Mesenteric fat pad (tissue), 1 donor: ENCODE results near the gene SMNDC1. TPM values are rescaled to one million over a fixed set of nuclear protein-coding genes. Genes with fewer than 3 reads are reported as not detected.
"Not testable (repeated sequence)": the region's sequence is repeated elsewhere in the genome, so short reads cannot be mapped to it uniquely, and the experiment has no call there.

Source experiments
- DNase-seq: peaks from one replicate; pipeline ENCODE4 v3.0.0-alpha.2; 2020; ENCODE audit warnings: low spot score
- total RNA-seq: library from RNA; stranded (reverse); fragmentation: NEBNext Ultra II Directional; extraction: Animal tissue kit (Norgen Biotek cat#: 25700); gene quantifications from one replicate; pipeline ENCODE4 v1.2.1, GENCODE V29; 2021
- donor health status: DM: yes; HTN: yes; CAD: no.

The SMNDC1 gene
- total RNA-seq, 1 donor from 2014 or later = 26.1 TPM

DNA sequence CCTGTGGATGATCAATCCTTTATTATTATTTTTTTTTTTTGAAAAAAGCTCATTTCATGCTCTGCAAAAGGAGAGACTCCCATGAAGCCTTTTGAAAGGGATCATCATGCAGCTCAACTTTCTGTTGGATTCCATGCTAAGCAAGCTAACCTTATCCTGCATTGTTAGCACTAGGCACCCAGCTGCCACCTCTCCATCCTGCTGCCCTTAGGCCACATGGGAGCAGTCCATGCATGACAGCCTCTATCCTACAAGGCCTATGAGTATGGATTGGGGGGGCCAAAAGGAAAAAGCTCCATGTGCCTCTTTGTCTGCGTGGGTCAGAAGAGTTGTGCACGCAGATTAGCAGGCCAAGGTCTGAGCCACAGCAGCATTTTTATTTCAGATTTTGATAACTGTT lies 19.2 kb downstream of the SMNDC1 start:
- no peak for DNase-seq

DNA sequence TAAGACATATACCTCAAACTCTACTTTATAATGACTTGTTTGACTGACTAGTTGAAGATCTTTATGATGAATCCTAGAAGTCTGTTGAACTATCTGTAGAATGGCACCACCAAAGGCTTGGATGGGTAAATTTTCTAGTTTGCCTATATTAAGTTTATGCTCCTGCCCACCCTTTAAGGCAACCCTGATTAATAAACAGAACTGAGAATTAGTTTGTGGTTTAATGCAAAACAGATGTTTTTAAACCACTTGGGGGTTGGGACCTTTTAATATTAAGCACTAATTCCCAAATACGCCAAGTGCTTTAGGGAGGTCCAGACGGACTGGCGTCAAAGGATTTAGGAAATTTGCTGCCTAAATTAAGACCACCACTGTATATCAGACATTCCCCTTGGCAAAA lies 20.5 kb downstream of the SMNDC1 start:
- no peak for DNase-seq

DNA sequence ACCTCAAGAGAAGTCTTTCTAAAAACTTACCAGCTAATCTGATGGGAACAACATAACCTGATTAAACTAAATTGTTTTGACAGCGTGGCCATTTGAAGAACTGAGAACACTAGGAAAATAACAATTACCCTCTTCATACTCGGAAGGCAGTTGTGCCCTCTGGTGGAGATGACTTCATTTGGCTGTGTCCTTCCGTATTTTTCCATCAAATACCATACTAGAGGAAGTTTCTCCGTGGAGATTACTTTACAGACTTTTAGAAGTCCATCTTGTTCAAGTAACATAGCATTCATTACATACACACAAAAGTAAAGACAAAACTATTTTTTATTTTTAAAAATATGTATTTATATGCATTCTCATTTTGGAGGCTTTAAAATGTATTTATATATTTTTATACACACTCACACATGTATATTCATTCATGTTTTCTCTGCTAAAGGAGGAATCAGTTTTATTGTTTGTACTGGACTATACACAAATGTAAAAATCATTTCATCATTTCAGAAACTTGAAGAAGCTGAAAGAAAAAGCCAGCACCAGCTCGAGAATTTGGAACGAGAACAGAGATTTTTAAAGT lies 25.2 kb downstream of the SMNDC1 start:
- no peak for DNase-seq

DNA sequence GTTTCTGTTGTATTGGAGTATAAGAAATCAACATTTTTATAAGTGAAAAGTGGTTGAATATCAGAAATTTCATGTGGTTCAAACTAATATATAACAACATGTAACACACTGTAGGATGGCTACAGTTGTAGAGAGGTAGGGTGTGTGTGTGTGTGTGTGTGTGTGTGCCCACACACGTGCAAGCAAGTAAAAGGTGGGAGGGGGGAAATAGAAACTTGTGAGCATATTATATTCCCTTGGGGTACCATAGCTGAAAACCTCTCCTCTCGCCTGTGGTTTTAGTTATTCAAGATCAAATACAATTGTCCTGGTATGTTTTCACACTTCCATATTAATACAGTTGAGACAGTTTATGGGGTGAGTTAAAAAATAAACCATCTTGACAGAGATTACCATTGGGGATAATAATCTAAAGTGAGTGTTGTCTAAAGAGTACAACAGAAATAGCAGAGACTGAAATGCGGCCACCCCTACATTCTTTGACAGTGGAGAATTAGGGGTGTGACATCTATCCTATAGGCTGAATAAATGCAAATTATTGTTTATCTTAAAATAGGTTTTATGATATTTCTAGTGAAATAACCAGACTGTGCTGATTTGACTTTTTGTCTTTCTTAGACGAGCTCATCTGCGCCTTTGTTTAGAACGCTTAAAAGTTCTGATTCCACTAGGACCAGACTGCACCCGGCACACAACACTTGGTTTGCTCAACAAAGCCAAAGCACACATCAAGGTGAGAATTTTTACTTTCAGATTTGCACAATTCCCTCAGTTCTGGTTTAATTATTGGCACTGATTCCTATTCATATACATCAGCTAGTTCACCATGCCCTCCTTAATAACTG lies 25.9 kb downstream of the SMNDC1 start:
- DNase-seq = no peak

DNA sequence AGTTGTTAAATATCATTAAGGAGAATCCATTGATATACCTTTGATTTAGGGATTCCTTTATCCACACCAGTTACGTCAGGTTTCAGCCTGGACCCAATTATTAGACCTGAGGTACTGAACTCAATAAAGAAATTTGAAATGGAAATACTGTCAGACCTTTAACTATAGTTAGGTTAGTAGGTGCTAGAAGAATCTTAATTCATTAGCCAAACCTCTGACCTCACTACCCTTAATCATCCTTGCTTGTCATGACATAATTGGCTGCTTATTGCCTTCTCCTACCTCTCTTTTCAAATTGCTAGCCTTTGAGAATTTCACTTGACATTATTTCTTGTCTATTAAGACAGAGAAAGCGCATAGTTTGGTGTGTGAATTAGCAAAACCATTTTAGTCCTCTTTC lies 27.1 kb downstream of the SMNDC1 start:
- DNase-seq = no peak

DNA sequence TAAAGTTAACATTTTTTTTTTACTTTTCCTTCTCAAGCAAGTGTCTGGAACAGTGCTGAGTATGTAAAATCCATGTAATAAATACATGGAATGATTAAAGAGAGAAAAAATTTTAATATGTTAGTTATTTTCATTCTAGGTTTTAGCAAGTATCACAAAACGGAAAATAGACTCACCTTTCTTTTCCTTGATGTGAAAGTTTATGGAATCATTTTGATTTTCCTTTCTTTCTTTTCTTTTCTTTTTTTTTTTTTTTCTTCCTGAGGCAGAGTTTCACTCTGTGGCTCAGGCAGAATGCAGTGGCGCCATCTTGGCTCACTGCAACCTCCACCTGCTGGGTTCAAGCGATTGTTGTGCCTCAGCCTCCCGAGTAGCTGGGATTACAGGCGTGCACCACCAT lies 28.1 kb downstream of the SMNDC1 start:
- DNase-seq = no peak

DNA sequence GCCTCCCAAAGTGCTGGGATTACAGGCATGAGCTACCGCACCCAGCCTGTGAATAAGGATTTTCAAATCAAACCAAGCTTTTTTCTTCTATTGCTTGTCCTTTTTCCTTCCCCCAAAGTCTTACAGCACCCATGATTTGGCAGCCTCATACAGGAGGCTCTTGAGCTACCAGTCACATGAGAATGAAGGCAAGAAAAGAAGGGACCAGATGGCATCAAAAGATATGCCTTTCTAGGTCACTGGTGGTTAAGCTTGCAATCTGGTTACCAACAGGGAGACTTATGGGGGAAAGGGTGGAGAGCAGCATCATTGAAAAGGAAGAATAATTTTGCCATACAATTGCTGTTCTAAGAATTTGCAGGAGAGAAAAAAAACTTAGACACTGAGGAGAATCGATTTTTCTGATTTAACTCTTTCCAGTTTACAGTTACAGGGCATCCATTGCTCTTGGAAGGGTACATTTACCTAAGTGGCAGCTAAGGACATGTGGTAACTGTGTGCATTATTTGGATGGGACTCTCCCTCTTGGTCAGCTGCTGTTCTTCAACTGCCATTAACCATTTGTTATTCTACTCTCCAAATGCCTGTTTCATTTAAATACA lies 29.5 kb downstream of the SMNDC1 start:
- no peak for DNase-seq

DNA sequence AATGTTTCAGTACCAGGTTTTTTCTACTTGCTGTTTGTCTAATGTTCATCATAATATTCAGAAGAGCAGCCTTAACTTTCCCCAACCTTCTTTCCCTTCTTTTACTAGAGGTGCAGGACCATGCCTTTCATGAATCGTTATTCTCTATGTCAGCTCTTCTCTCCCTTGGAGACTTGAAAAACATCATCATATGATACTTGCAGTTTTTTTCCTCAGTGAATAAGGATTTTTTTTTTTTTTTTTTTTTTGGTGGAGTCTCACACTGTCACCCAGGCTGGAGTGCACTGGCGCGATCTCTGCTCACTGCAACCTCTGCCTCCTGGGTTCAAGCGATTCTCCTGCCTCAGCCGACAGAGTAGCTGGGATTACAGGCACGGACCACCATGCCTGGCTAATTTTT lies 30.1 kb downstream of the SMNDC1 start:
- no peak for DNase-seq

DNA sequence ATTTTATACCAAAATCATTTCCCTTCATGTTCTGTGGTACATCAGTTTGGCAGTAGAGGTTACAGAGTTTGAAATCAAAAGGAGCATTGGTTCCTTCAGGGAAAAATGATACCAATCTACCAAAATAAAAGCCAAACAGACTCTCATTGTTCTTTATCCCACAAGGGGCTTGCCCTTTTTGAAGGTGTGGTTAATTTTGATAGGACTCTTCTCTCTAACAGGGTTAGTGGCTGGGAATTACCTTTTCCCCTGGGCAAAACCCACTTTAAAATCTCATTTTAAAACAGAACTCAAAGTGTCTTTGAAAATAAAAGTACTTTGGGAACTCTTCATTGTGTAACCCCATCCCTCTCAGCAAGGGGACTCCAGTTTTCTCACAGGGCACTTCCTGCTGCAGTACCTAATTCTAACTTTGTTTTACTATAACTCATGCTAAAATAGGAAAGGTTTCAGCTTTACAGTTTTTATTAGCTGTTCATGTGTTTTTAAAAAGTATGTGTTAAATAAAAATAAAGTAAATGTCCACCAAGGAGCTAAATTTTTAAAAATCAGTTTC lies 30.6 kb downstream of the SMNDC1 start:
- DNase-seq = no peak

DNA sequence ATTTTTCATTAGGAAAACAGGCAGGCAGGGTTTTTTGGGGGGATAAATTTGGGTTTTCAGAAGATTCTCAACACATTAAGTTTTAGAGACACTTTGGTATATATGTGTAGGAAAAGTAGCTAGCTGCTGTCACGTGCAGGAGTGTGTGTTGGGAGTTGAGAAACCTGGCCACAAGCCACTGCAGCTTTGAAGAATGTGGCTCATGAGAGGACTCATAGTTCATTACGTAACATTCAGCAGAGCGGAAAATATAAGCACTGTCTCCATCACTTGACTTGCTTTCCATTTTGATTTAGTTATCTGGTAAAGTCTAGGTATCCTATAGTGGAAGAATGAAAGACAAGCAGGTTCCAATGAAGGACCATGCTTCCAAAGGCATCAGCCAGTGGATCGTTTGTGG lies 31.2 kb downstream of the SMNDC1 start:
- DNase-seq = no peak

DNA sequence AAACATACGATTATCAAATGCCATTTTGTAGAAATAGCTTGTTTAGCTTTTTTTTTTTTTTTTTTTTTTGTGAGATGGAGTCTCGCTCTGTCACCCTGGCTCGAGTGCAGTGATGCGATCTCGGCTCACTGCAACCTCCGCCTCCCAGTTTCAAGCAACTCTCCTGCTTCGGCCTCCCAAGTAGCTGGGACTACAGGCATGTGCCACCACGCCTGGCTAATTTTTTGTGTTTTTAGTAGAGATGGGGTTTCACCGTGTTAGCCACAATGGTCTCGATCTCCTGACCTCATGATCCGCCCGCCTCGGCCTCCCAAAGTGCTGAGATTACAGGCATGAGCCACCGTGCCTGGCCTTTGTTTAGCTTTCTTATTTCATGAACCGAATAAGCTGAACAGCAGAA lies 31.7 kb downstream of the SMNDC1 start:
- DNase-seq = not testable (repeated sequence)

DNA sequence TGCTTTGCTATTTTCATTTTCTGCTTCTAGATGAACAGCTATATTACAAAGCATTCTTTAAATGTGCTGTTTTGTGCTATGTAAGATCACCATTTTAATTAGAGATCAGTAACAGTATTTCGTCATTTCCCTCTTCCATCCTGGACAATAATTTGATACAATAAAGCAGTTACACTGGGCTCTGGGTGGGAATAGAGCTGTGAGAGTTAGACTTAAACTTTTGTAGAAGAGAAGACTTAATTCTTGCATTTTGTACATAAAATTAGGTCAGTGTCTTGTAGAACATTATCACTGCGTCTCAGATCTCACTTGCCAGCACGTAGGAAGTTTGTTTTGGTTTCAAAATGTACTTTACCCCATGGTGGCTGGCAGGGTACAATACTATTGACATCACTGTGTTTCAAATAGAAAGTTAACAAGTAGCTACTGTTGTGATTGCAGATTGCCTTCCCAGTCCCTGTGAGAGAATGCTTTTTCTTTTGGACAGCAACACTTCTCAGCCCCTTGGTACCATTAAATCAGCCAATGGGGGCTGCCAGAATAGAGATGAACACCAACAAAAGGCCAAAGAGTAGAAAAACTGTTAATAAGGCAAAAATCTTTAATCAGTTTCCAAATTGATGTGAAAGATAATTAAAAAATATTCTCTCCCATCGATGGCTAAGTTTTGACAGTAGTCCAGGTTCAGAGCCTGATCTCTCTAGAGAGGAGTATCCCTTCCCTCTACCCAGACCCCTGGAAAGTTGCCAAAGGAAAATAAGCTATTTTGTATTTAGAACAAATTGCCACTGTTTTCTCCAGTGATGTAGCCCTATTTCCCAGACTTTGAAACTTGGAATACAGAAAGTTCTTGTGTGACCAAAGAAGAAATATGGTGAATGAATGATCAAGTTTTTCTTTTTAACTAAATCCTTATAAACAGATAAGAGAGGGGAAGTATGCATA lies 35.1 kb downstream of the SMNDC1 start:
- no peak for DNase-seq

DNA sequence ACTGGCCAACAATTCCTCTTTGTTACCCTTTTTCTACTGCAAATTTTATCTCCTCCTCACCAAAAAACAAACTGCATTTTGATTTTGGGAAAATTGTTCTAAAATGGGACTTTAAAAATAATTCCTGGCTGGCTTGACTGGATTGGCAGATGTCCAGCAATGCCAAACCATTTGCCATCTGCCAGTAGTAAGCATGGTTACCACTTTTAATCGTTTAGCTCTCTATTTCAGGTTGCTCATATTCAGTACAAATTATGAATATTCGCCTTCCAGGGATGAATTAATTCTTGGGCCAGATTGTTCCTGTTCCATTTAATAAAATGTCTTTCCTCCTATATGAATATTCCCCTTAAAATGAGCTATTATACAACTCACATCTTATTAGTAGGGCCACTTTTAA lies 35.7 kb downstream of the SMNDC1 start:
- no peak for DNase-seq

DNA sequence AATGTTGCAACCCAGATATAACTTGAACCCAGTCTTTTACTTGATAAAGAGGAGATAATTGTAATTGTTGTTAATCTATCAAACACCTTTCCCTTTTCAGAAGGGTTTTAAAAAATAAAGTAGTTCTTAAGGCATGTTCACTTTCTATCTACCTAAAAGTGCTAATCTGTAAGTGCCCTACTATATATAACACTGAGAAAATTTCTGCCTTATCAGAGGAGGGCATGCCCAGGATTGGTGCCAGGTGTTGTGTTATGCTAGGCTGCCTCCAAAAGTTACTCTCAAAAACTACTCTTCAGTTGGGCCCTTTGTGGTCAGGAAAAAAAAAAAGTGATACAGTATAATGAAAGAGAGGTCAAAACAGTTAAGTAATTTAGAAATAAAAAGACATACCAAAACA lies 36.3 kb downstream of the SMNDC1 start:
- no peak for DNase-seq

DNA sequence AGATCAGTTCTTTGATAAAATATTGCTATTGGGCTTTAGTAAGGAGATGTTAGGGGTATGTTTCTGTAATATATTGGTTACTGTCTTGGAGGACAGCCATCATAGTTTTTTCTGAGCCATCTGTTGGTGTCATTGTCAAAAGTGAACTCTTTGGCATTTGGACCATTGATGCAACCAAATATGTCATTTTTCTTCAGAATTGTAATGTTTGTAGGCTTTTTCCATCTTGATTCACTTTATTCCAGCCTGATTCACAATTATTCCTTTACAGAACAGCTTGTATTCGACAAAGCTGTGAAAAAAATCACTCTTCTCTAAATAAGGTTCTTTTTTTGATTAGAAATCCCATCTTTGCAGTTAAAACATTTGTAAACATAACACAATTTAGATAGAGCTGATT lies 37.4 kb downstream of the SMNDC1 start:
- no peak for DNase-seq

DNA sequence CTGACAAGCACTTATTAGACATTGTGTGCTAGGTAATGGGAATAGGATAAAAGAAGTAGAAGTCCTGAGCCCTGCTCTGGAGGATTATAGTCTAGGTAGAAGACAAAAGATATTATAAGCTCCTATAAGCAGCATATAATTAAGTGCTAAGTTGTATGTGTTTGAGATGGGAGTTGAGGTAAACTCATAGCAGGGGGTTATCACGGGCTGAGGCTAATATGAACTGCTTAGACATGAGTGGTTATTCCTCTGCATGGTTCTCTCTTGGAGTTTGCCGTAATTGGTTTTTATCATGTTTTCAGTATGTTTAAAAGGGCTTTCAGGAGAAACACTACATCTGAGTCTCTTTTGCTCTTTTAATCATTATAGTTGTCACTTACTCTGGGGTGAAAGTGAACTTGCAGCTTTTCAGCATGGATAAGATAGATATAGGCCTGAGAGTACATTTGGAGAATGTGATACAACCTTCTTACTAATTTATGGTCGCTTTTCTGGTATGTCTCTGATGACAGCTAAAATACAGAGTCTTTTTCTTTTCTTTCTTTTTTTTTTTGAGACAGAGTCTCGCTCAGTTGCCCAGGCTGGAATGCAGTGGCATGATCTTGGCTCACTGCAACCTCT lies 39.0 kb downstream of the SMNDC1 start:
- DNase-seq = no peak

DNA sequence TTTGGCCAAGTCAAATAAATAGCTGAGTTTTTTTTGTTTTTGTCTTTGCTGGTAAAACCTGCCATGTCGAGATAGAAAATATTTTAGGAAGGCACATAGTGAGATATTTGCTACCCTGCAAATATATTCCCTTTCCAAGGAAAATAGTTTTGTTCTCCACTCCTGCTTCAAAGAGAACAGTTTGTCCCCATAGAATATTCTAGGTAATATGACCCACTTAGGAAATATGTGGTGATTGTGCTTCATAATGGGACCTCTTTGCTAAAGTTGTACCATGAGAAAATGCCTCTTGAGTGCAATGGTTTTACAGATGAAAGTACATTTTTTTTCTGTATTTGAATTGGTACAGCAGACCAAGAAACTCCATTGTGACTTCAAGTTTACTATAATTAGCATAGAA lies 41.6 kb downstream of the SMNDC1 start:
- no peak for DNase-seq

DNA sequence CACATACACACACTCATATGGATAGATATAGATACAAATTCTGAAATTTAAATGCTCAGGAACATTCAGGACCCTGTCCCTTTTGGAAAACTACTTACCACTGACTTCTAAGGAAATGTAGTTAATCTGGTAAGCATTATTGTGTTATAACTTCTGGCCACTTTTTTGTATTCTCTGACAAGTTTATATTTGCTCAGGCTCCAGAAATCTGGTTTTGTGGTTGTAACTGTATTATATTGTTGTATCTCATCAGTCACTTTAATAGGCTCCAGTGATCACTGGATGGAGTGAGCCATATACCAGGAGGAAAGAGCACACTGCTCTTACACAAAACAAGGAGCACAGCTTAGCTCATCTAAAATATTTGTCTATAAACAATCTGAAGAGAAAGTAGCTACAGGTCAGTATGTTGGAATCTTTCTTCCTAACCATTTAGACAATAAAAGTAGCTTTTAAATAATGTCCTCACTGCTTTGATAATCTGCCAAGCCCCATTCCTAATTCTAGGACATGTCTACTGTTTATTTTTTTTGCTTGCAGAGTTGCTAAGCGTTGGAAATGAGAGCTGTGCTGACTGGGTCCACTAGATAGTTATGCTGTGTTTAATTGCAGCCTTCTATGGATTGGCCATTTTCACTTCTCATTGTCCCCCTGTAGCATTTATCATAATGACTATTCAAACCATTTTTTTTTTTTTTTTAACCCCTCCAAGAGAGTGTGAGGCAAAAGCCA lies 43.8 kb downstream of the SMNDC1 start:
- no peak for DNase-seq

DNA sequence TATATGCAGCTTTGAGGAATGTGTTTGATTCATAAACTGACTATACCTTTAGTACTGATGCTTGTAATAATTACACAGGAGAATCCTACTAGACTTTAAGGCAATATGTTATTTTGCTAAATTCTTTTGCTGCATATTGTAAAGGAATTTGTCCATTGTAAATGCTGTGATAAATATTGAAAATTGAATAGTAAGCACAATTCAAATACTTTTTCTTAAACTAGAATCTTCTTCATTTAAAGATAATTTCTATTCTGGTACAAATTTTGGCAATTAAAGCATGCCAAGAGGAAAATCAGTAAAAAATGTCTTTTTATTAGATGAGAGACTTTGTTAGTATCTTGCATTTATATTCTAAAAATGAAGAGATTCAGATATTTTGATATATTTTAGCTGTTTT lies 45.4 kb downstream of the SMNDC1 start:
- no peak for DNase-seq

DNA sequence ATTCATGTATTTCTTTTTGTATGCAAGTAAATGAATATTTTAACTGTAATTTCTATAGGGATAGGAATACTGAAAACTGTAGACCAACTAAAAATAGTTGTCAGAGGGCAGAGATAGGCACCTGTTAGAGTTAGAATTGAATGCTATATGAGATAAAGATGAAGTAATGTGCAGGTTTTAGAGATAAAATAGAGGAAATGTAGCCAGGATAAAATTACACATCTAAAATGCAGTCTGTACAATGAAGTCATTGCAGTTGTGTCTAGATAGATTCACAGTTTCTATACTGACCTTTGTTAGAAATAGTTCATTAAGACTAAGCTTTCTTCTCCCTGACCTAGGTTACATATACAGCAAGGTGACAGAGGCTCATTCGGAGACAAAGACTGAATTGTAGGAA lies 46.2 kb downstream of the SMNDC1 start:
- DNase-seq = no peak
